ENCODE results near the gene SLC35B1. TPM values are rescaled to one million over a fixed set of nuclear protein-coding genes. Genes with fewer than 3 reads are reported as not detected.
A peak's percentile ranks its signal among the peaks of the same experiment; 100 is the strongest.

Gene SLC35B1
- total and polyA plus RNA-seq, 2 donors (not counting 1 experiment from before 2014, with no cell fraction given) = 32.3 to 47.2 TPM

DNA sequence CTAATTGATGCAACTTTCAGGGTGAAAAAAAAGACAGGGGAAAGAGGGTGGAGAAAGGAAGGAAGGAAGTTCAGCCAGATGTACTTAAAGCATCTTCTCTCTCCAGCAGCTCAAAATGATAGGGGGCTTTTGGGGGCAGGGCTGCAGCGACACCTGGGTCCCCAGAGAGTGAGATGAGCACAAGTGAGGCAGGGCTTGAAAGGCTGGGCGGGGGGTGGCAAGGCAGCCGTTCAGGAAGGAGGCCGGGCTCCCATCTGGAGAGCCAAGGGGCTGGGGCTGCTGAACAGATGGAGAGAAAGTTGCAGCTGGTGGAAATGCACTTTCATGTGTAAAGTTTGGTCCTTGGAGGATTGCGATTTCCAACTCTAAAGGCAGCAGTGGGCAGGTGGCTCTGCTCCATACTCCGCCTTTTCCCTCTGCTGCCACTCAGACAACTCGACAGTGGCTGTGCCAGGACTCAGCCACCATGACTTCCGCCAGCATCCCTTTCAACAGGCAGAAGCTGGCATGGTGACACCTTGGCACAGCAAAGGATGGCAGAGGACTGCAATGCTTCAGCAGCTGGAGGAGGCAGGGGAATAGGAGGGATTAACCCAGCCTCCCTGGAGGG, 7.7 kb downstream of the SLC35B1 start:
- POLR2A ChIA-PET = no interaction called here
- 23% methylated on average over 5 of the region's 8 CpGs for WGBS (ENCODE audit: insufficient coverage)

DNA sequence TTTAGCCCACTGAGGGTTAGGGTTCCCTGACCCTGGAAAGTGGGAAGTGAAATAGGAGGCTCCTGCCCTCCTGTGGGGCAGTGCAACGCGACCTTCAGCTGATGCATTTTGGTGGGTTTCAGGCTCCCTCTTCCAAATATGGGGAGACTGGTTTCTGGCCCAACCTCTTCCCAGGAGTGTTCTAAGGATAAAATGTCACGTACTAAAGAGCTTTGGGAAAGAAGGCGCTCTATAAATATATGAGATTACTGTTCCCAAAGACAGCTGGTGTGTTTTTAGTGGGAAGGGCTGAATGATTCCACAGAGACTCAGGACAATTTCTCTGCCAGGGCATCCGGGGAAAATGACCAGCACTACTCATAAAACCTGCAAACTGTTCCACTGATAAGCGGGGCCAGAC, 9.8 kb downstream of the SLC35B1 start:
- Mint-ChIP-seq H3K4me3 (no peak overlapping the region), H3K9me3 (ENCODE audit: insufficient read depth) (no peaks in the 10 kb centered on the region), H3K4me1 (peaks cover 17% of the 10 kb centered on the region), H3K27me3 (no peaks in the 10 kb centered on the region), H3K27ac (no peak overlapping the region)
- Histone ChIP-seq H3K4me2 (replicated peaks; ENCODE audit: low read depth, low read length, poor library complexity, severe bottlenecking) (no peak overlapping the region), H3K79me2 (ENCODE audit: control insufficient read depth, insufficient read depth, low read length) (no peaks in the 10 kb centered on the region), H3K27ac (ENCODE audit: low read length in 2 of 2) (no peak overlapping the region), H4K20me1 (ENCODE audit: control insufficient read depth, insufficient read depth, low read length, poor library complexity, severe bottlenecking) (no peaks in the 10 kb centered on the region), H3K9ac (ENCODE audit: low read length) (no peak overlapping the region), H3K9me3 (ENCODE audit: control extremely low read depth in 1 of 3, control insufficient read depth in 2 of 3, insufficient read depth in 1 of 3, low read length in 2 of 3) (no peaks in the 10 kb centered on the region), H3K36me3 (replicated peaks in 1 of 2; ENCODE audit: control extremely low read depth in 1 of 2, control insufficient read depth in 1 of 2, extremely low read depth in 1 of 2, insufficient read depth in 2 of 2, low read length in 1 of 2) (peaks cover 0 to 31% of the 10 kb centered on the region in 2 experiments), H3K4me3 (ENCODE audit: control extremely low read depth in 1 of 5, extremely low read depth in 1 of 5, insufficient read depth in 1 of 5, low read depth in 2 of 5, low read length in 4 of 5) (no peak overlapping the region), H3K4me1 (ENCODE audit: control insufficient read depth in 2 of 2, insufficient read depth in 2 of 2, low read length in 2 of 2) (peaks cover 16 to 19% of the 10 kb centered on the region in 2 donors), H3K27me3 (replicated peaks in 1 of 4; ENCODE audit: control extremely low read depth in 1 of 4, control insufficient read depth in 3 of 4, insufficient read depth in 4 of 4, low read length in 3 of 4) (no peaks in the 10 kb centered on the region), H2AFZ (ENCODE audit: insufficient read depth, low read depth, low read length, poor library complexity, severe bottlenecking) (no peak overlapping the region)
- intact Hi-C loops (cut with micrococcal nuclease) = no loop called here
- DNase-seq (no peak), ATAC-seq (ENCODE audit: low read depth) (no peak)
- 77% methylated on average over 5 of the region's 6 CpGs for WGBS (ENCODE audit: insufficient coverage)
- ChIA-PET POLR2A (no interaction called here), CTCF (interaction anchor here (0.5 to 24.9 kb wide), 8 partner anchors 9 to 141 kb away, joined by 3 to 485 read pairs (median 4); partner anchors contain the start of genes FAM117A, NXPH3 and SLC35B1)
- TF ChIP-seq EZH2 (IDR thresholded peaks at IDR 0.05; ENCODE audit: borderline replicate concordance, insufficient read depth, low read depth, low read length, poor library complexity, severe bottlenecking) = no peak
- TF ChIP-seq, protein P1, sequence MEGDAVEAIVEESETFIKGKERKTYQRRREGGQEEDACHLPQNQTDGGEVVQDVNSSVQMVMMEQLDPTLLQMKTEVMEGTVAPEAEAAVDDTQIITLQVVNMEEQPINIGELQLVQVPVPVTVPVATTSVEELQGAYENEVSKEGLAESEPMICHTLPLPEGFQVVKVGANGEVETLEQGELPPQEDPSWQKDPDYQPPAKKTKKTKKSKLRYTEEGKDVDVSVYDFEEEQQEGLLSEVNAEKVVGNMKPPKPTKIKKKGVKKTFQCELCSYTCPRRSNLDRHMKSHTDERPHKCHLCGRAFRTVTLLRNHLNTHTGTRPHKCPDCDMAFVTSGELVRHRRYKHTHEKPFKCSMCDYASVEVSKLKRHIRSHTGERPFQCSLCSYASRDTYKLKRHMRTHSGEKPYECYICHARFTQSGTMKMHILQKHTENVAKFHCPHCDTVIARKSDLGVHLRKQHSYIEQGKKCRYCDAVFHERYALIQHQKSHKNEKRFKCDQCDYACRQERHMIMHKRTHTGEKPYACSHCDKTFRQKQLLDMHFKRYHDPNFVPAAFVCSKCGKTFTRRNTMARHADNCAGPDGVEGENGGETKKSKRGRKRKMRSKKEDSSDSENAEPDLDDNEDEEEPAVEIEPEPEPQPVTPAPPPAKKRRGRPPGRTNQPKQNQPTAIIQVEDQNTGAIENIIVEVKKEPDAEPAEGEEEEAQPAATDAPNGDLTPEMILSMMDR (IDR thresholded peaks at IDR 0.05) = no peak

More for the DNA sequence above, 7.7 kb downstream of the SLC35B1 start:
- DNase-seq = no peak
- Histone ChIP-seq H2AFZ (ENCODE audit: insufficient read depth, low read depth, low read length, poor library complexity, severe bottlenecking) (no peak overlapping the region), H3K4me2 (replicated peaks; ENCODE audit: low read depth, low read length, poor library complexity, severe bottlenecking) (no peak overlapping the region), H3K9ac (ENCODE audit: low read length) (no peak overlapping the region), H4K20me1 (ENCODE audit: control insufficient read depth, insufficient read depth, low read length, poor library complexity, severe bottlenecking) (no peaks in the 10 kb centered on the region), H3K4me3 (ENCODE audit: control extremely low read depth in 1 of 5, extremely low read depth in 1 of 5, insufficient read depth in 1 of 5, low read depth in 2 of 5, low read length in 4 of 5) (no peak overlapping the region), H3K4me1 (ENCODE audit: control insufficient read depth in 2 of 2, insufficient read depth in 2 of 2, low read length in 2 of 2) (peaks cover 14 to 15% of the 10 kb centered on the region in 2 donors), H3K79me2 (ENCODE audit: control insufficient read depth, insufficient read depth, low read length) (peaks cover 1% of the 10 kb centered on the region), H3K36me3 (replicated peaks in 1 of 2; ENCODE audit: control extremely low read depth in 1 of 2, control insufficient read depth in 1 of 2, extremely low read depth in 1 of 2, insufficient read depth in 2 of 2, low read length in 1 of 2) (peaks cover 0 to 51% of the 10 kb centered on the region in 2 experiments), H3K27me3 (replicated peaks in 1 of 4; ENCODE audit: control extremely low read depth in 1 of 4, control insufficient read depth in 3 of 4, insufficient read depth in 4 of 4, low read length in 3 of 4) (no peaks in the 10 kb centered on the region), H3K27ac (ENCODE audit: low read length in 2 of 2) (peak overlapping the region in 1 of 2 donors; percentile 14), H3K9me3 (ENCODE audit: control extremely low read depth in 1 of 3, control insufficient read depth in 2 of 3, insufficient read depth in 1 of 3, low read length in 2 of 3) (no peaks in the 10 kb centered on the region)
- Mint-ChIP-seq H3K4me1 (peaks cover 16% of the 10 kb centered on the region), H3K27ac (no peak overlapping the region), H3K4me3 (no peak overlapping the region), H3K27me3 (no peaks in the 10 kb centered on the region), H3K9me3 (ENCODE audit: insufficient read depth) (no peaks in the 10 kb centered on the region)
- CTCF ChIA-PET = interaction anchor here (1.5 to 24.9 kb wide), 2 partner anchors 79 to 131 kb away, joined by 3 to 485 read pairs; partner anchors contain the start of gene NXPH3
- no peak for ATAC-seq (ENCODE audit: low read depth)
- no peak for TF ChIP-seq EZH2 (IDR thresholded peaks at IDR 0.05; ENCODE audit: borderline replicate concordance, insufficient read depth, low read depth, low read length, poor library complexity, severe bottlenecking)
- TF ChIP-seq, protein P1 (IDR thresholded peaks at IDR 0.05) = no peak
- intact Hi-C loops (cut with micrococcal nuclease) = loop anchor here (10.0 kb wide), 2 partner anchors 205 to 285 kb away; partner anchors contain the start of genes NGFR and PHB1

Data from B cell (primary cell).